NCI-H2196 treated with DMSO at 0.1 percent for 48 hours (cell line): ENCODE data around the gene L3MBTL1.

Experiments
- DNase-seq: peaks from one replicate; lab custom pipeline; 2025; ENCODE audit not compliant: unreplicated experiment; lab: John Stamatoyannopoulos, UW

Gene L3MBTL1

DNA sequence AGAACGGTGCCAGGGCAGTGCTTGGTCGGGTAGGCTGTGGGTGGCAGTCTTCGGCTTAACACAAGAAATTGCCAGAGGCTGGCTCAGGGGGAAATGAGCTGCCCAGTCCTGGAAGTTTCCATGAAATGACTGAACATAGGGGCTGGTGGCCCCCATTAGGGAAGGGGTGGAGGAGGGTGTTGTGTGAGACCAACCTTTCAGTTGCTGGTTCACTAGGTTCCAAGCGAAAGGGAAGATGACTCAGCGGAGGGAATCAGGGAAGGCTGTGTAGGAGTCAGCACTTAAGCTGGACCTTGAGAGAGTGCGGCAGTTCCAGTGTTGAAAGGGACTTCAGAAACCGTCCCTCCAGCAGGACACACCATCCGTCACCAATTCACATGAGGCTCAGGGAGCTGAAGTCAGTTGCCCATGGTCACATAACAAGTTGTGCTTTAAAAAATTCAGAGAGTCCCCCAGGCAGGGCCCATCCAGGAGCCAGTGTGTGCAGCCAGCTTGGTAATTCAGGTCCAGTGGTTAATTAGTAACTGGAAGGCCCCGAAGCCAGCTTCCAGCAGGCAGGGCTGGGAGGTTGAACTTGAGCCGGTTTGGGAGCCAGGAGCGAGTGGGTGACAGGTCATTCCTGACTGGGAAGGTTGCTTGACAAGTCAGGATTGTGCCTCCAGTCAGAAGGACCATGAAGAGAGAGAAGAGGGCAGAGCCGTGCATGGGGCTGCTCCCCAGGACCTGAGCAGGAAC lies 51.1 kb downstream of the L3MBTL1 start, which contains the start of gene SGK2:
Gene SGK2 (plus strand): TSS at position 616 of the 735 bp plus-strand sequence. CDS start 7,469 bp downstream, outside the sequence.
- no peak for DNase-seq

DNA sequence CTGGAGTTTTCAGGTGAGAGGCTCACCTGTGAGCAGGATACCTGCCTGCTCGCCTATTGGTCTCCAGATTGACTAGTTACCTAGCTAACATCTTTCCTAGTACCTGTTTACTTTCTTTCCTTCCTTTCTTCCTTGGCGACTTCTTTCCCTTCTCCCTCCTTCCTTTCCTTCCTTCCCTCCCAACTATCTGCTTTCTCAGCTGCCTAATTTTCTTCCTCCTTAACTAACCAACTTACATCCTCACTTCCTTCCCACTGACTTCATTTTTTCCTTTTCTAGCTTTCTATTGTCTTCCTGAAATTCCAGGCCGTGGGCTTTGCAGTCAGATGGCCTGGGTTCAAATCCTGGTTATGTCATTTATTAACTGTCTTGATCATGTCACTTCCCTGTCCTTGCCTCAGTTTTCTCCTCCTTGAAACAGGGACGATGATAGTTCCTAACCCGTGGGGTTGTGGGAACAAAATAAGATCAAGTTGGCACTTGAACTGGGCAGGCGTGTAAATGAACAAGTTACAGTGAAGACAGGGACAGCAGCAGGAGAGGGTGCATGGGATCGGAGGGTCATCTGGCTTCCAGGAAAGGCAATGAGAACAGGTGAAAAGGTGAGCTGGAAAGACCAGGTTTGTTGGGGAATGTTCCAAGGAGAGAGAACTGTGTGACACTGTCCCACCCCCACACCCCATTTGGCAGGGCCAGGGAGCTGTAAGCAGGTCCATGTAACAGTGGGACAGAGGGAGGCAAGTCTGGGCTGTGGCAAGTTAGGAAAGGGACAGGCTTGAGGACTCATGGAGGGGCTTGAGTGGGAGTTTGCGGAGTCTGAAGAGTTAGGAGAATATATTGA lies 51.9 kb downstream of the L3MBTL1 start:
- DNase-seq = no peak

DNA sequence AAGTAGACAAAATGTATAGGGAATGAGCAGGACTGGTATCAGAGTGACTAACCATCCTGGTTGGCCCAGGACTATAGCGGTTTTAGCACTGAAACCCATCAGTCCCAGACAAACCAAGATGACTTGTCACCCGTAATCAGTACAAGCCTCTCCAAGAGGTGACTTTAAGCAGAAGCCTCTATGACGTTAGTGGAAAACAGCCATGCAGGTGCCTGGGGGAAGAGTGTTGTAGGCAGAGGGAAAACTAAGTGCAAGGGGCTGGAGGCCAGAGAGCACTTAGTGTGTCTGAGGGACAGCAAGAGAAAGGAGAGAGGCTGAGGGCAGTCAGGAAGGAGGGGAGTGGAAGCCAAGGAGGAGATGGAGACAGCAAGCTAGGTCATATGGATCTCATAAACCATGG lies 53.5 kb downstream of the L3MBTL1 start:
- DNase-seq = no peak

DNA sequence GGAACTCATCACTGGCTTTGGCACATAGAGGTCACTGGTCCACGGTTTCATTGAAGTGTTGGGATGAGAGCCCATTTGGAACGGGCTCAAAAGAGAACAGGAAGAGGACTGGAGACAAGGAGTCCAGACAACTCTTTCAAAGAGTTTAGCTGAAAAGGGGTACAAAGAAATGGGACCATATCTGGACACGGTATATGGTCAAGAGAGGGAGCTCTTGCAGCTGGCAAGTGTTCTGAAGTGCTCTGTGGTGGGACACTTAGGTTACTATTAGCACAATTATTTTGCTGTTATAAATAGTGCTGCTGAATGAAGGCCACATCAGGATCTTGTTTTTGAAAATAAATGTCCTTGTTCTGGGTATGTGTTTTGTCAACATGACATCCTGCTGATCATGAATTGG lies 55.9 kb downstream of the L3MBTL1 start:
- DNase-seq = no peak

- DNase-seq = no peak
Measured at GRCh38 chr20:43563991-43564390, 56.5 kb downstream of the L3MBTL1 start.

GRCh38 chr20:43564455-43564854 lies 57.0 kb downstream of the L3MBTL1 start:
- DNase-seq = no peak

- DNase-seq = no peak
Measured at GRCh38 chr20:43564993-43565757, 57.7 kb downstream of the L3MBTL1 start.

- no peak for DNase-seq
Measured at GRCh38 chr20:43565758-43566104, 58.2 kb downstream of the L3MBTL1 start.

GRCh38 chr20:43567477-43567876 lies 60.0 kb downstream of the L3MBTL1 start:
- no peak for DNase-seq

- DNase-seq = no peak
Measured at GRCh38 chr20:43568706-43569105, 61.2 kb downstream of the L3MBTL1 start.

DNA sequence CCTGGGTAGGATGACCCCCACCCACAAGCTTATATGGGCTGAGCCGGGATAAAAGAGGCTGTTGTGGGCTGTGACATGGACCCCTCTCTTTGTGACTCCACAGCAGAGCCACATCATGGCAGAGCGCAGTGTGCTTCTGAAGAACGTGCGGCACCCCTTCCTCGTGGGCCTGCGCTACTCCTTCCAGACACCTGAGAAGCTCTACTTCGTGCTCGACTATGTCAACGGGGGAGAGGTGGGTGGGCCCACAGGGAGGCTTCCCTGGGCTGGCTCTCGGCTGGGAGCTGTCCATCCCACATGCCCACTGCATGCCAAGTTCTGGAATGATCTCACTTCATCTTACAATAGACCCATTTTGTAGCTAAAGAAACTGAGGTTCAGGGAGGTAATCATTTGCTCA lies 61.8 kb downstream of the L3MBTL1 start:
- no peak for DNase-seq

DNA sequence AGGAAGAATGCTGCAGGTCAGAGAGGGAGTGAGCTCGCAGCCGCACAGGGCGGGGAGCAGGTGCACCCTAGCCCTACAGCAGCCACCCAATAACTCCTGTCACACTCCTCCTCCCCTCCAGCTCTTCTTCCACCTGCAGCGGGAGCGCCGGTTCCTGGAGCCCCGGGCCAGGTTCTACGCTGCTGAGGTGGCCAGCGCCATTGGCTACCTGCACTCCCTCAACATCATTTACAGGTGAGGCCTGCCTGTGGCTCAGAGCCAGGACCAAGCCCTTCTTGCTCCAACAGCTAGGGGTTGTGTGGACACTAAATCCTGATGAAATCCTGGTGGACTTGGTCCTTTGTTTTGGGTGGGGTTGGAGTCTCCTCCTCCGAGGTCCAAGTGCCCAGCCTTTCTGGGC lies 63.0 kb downstream of the L3MBTL1 start:
- no peak for DNase-seq

DNA sequence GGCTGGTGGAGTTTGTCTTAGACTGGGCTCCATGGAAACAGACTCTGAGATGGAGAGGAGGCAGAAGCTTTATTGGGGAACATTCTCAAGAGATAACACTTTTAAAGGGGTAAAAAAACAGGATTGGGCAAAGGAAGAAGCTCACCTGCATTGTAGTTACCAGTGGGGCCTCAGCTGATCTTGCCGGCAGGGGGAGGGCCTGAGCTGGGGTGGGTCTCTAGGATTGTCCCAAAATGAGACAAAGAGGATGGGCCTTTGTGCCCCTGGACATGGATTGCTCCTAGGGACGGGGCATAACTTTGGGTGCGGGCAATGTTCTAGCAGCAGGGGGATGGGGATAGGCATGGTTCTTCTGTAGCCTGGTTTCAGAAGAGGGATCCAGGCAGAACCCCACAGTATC lies 63.8 kb downstream of the L3MBTL1 start:
- DNase-seq = no peak

- no peak for DNase-seq
Measured at GRCh38 chr20:43571771-43572170, 64.3 kb downstream of the L3MBTL1 start.

GRCh38 chr20:43572891-43573290 lies 65.4 kb downstream of the L3MBTL1 start:
- no peak for DNase-seq

DNA sequence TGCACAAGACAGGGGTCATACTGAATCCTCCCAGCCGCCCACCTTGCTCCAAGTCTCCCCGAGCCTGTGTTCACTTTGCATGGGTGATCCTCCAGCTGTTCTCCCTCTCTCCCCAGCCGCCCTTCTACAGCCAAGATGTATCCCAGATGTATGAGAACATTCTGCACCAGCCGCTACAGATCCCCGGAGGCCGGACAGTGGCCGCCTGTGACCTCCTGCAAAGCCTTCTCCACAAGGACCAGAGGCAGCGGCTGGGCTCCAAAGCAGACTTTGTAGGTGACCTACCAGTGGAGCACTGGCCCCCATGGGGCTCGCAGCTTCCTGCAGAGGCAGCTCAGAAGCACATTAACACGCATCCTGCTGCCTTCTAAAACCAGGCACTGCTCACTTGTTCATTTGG lies 68.6 kb downstream of the L3MBTL1 start:
- no peak for DNase-seq

- DNase-seq = no peak
Measured at GRCh38 chr20:43579861-43580793, 72.6 kb downstream of the L3MBTL1 start.

DNA sequence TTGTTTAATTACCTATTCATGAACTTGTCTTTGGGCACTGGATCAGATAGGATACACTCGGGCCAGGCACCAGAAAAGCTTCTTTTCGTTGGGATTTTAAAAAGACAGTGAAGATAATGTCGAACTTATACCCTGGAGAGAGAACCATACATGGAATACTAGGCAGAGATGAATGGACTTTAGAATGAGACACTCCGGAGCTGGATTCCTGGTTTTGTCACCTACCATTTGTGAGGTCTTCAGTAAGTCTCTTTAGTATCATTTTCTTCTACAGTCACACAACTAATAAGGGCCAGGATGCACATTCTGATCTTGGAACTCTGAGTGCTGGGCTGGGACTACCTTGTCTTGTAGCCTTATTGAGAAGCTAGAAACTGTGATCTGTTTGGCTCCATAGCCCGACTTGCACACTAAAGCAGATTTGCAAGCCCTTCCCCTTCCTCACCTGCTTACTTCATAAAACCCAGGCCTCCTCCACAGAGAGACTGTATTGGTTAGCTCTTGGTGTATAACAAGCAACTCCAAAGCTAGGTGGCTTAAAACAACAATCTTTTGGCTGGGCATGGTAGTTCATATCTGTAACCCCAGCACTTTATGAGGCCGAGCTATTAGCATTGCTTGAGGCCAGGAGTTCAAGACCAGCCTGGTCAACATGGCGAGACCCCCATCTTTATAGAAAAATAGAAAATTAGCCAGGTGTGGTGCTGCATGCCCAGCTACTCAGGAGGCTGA lies 75.8 kb downstream of the L3MBTL1 start:
- no peak for DNase-seq

DNA sequence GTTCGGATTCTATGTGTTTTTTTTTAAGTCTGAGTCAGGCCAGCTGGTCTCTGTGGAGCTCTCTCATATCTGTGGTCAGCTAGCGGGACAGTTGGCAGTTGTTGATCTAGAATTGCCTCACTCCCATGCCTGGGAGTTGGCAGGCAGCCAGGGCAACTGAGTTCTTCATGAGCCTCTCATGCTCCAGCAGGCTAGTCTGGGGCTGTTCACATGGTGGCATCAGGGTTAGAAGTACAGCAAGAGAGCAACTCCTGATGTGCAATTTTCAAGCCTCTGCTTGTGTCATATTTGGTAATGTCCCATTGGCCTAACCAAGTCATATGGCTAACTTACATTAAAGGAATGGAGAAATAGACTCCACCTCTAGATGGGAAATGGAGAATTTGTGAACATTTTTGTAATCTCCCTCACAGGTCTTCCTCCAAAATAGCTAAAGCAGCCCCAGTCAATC lies 76.5 kb downstream of the L3MBTL1 start:
- no peak for DNase-seq
